MG63 (cell line): Measurements from ENCODE around the gene CHRNA10. TPM values are rescaled to one million over a fixed set of nuclear protein-coding genes. Genes with fewer than 3 reads are reported as not detected.
"Not testable (repeated sequence)": the region's sequence is repeated elsewhere in the genome, so short reads cannot be mapped to it uniquely, and the experiment has no call there.

ENCODE experiments used
- DNase-seq: peaks from one replicate; pipeline ENCODE4 v3.0.0-alpha.2; 2020
- H3K27me3 ChIP-seq: fragments of 250-450 bp; sonication (Bioruptor Pico); 2 replicates; pipeline ENCODE4 v1.5.1; 2020; ENCODE audit warnings: mild to moderate bottlenecking, moderate library complexity
- H3K36me3 ChIP-seq: fragments of 250-450 bp; sonication (Bioruptor Pico); 2 replicates; pipeline ENCODE4 v1.5.1; 2020; ENCODE audit warnings: mild to moderate bottlenecking, moderate library complexity
- H3K4me3 ChIP-seq: fragments of 250-450 bp; sonication (Bioruptor Pico); 2 replicates; pipeline ENCODE4 v1.5.1; 2020; ENCODE audit warnings: mild to moderate bottlenecking, moderate library complexity
- H3K9me3 ChIP-seq: fragments of 250-450 bp; sonication (Bioruptor Pico); 2 replicates; pipeline ENCODE4 v1.5.1; 2020; ENCODE audit warnings: mild to moderate bottlenecking, moderate library complexity
- total RNA-seq: library from RNA; depleted of rRNA; stranded (reverse); fragments of >200 nt; shearing (Covaris generic); gene quantifications from 2 replicates; pipeline ENCODE4 v1.2.3, GENCODE V29; 2014; ENCODE audit warnings: low replicate concordance

Gene CHRNA10
- total RNA-seq, 1 experiment from 2014 or later, result 0.72 TPM

- no peak overlapping the region for H3K4me3 ChIP-seq
- no peaks in the 10 kb centered on the region for H3K9me3 ChIP-seq
- no peak for DNase-seq
- peaks cover 6% of the 10 kb centered on the region for H3K36me3 ChIP-seq
- H3K27me3 ChIP-seq, result no peaks in the 10 kb centered on the region
These were observed 1.4 kb downstream of the CHRNA10 start for GRCh38 chr11:3669742-3670183.

GRCh38 chr11:3669128-3669527 is 2.1 kb downstream of the CHRNA10 start:
- no peak for DNase-seq
- Histone ChIP-seq H3K27me3 (no peaks in the 10 kb centered on the region), H3K4me3 (no peak overlapping the region), H3K36me3 (peaks cover 6% of the 10 kb centered on the region), H3K9me3 (no peaks in the 10 kb centered on the region)

- Histone ChIP-seq H3K9me3 (no peaks in the 10 kb centered on the region), H3K36me3 (no peaks in the 10 kb centered on the region; the same call in none of the 2 replicates), H3K4me3 (no peak overlapping the region), H3K27me3 (no peaks in the 10 kb centered on the region)
- DNase-seq, result no peak
These were observed 3.8 kb downstream of the CHRNA10 start for GRCh38 chr11:3667149-3668035.

GRCh38 chr11:3666023-3666530 is 5.1 kb downstream of the CHRNA10 start:
- Histone ChIP-seq H3K4me3 (no peak overlapping the region), H3K9me3 (no peaks in the 10 kb centered on the region), H3K27me3 (no peaks in the 10 kb centered on the region), H3K36me3 (no peaks in the 10 kb centered on the region; the same call in 1 of the 2 replicates)
- no peak for DNase-seq

GRCh38 chr11:3665336-3666022 is 5.7 kb downstream of the CHRNA10 start:
- no peaks in the 10 kb centered on the region; the same call in 1 of the 2 replicates for H3K36me3 ChIP-seq

GRCh38 chr11:3664032-3664630 is 7.1 kb downstream of the CHRNA10 start:
- no peak overlapping the region for H3K4me3 ChIP-seq
- no peaks in the 10 kb centered on the region for H3K27me3 ChIP-seq
- no peak for DNase-seq
- H3K36me3 ChIP-seq, result no peaks in the 10 kb centered on the region
- H3K9me3 ChIP-seq, result no peaks in the 10 kb centered on the region

More at GRCh38 chr11:3665336-3666022, 5.7 kb downstream of the CHRNA10 start:
- Histone ChIP-seq H3K9me3 (no peaks in the 10 kb centered on the region), H3K4me3 (no peak overlapping the region), H3K27me3 (no peaks in the 10 kb centered on the region)
- DNase-seq, result no peak

- H3K4me3 ChIP-seq, result no peak overlapping the region
- H3K9me3 ChIP-seq, result no peaks in the 10 kb centered on the region
- H3K27me3 ChIP-seq, result no peaks in the 10 kb centered on the region
- no peaks in the 10 kb centered on the region for H3K36me3 ChIP-seq
- DNase-seq, result no peak
These were observed 8.3 kb downstream of the CHRNA10 start for GRCh38 chr11:3662856-3663255.

- H3K9me3 ChIP-seq, result no peaks in the 10 kb centered on the region
- H3K27me3 ChIP-seq, result no peaks in the 10 kb centered on the region
- no peak overlapping the region for H3K4me3 ChIP-seq
- no peaks in the 10 kb centered on the region for H3K36me3 ChIP-seq
- DNase-seq, result no peak
These were observed 10.2 kb downstream of the CHRNA10 start for GRCh38 chr11:3660960-3661359.

- Histone ChIP-seq H3K27me3 (no peaks in the 10 kb centered on the region), H3K4me3 (no peak overlapping the region), H3K9me3 (no peaks in the 10 kb centered on the region), H3K36me3 (no peaks in the 10 kb centered on the region)
- DNase-seq, result no peak
These were observed 11.3 kb downstream of the CHRNA10 start for GRCh38 chr11:3659595-3660515.

GRCh38 chr11:3658252-3658651 is 12.9 kb downstream of the CHRNA10 start:
- Histone ChIP-seq H3K4me3 (no peak overlapping the region), H3K9me3 (no peaks in the 10 kb centered on the region), H3K27me3 (no peaks in the 10 kb centered on the region), H3K36me3 (no peaks in the 10 kb centered on the region)
- no peak for DNase-seq

GRCh38 chr11:3657331-3657730 is 13.9 kb downstream of the CHRNA10 start:
- not testable (repeated sequence) for H3K27me3 ChIP-seq, DNase-seq, H3K36me3 ChIP-seq, H3K4me3 ChIP-seq, H3K9me3 ChIP-seq

- DNase-seq, result no peak
- no peaks in the 10 kb centered on the region for H3K27me3 ChIP-seq
These were observed 15.6 kb downstream of the CHRNA10 start for GRCh38 chr11:3655547-3655946.

GRCh38 chr11:3652514-3652913 is 18.7 kb downstream of the CHRNA10 start:
- DNase-seq, H3K4me3 ChIP-seq, H3K27me3 ChIP-seq, H3K36me3 ChIP-seq, H3K9me3 ChIP-seq: not testable (repeated sequence)

More at GRCh38 chr11:3655547-3655946, 15.6 kb downstream of the CHRNA10 start:
- H3K9me3 ChIP-seq, result no peaks in the 10 kb centered on the region
- no peak overlapping the region for H3K4me3 ChIP-seq
- no peaks in the 10 kb centered on the region for H3K36me3 ChIP-seq

GRCh38 chr11:3649374-3649773 is 21.8 kb downstream of the CHRNA10 start:
- not testable (repeated sequence) for H3K27me3 ChIP-seq, H3K36me3 ChIP-seq, DNase-seq, H3K9me3 ChIP-seq, H3K4me3 ChIP-seq

GRCh38 chr11:3648843-3649242 is 22.3 kb downstream of the CHRNA10 start:
- not testable (repeated sequence) for H3K36me3 ChIP-seq, H3K4me3 ChIP-seq, H3K9me3 ChIP-seq, DNase-seq, H3K27me3 ChIP-seq

- Histone ChIP-seq H3K9me3 (no peaks in the 10 kb centered on the region), H3K36me3 (no peaks in the 10 kb centered on the region), H3K27me3 (no peaks in the 10 kb centered on the region), H3K4me3 (no peak overlapping the region)
- DNase-seq, result no peak
These were observed 25.6 kb downstream of the CHRNA10 start for GRCh38 chr11:3645552-3645951.
